Activated CD8-positive, alpha-beta T cell treated with anti-CD3 and anti-CD28 coated beads, Interleukin-2, amount 10 ng/mL, durations not matched to agents 7 days and 5 days (primary cell): ENCODE measurements around the gene RNF20. TPM values are rescaled to one million over a fixed set of nuclear protein-coding genes. Genes with fewer than 3 reads are reported as not detected.
"Not testable (repeated sequence)": the region's sequence is repeated elsewhere in the genome, so short reads cannot be mapped to it uniquely, and the experiment has no call there.

ENCODE experiments used
- ATAC-seq: fragments of 150-1000 bp; cut with Tn5 transposase; one replicate; pipeline ENCODE4 v1.10.0; 2021; ENCODE audit warnings: moderate library complexity
- CTCF ChIA-PET: fragments of 350-600 bp; sonication (Branson Sonifier 250); formaldehyde crosslinking; loops from one replicate; lab custom pipeline; 2021; ENCODE audit warnings: antibody characterized with exemption; lab: Charles Lee
- POLR2A ChIA-PET: fragments of 350-600 bp; sonication (Branson Sonifier 250); formaldehyde crosslinking; loops from one replicate; lab custom pipeline; 2021; ENCODE audit warnings: antibody characterized with exemption; lab: Charles Lee
- DNase-seq: peaks from one replicate; pipeline ENCODE4 v3.0.0-alpha.2; 2020
- H3K27ac Mint-ChIP-seq: one replicate; pipeline ENCODE4 v1.8.0; 2021; ENCODE audit warnings: mild to moderate bottlenecking, mixed read lengths
- H3K27me3 Mint-ChIP-seq: one replicate; pipeline ENCODE4 v1.8.0; 2021; ENCODE audit warnings: low read depth, mixed read lengths
- H3K36me3 Mint-ChIP-seq: one replicate; pipeline ENCODE4 v1.8.0; 2021; ENCODE audit warnings: low read depth, mixed read lengths
- H3K4me1 Mint-ChIP-seq: one replicate; pipeline ENCODE4 v1.8.0; 2021; ENCODE audit warnings: low read depth, mixed read lengths
- H3K4me3 Mint-ChIP-seq: one replicate; pipeline ENCODE4 v1.8.0; 2021; ENCODE audit warnings: mild to moderate bottlenecking, mixed read lengths
- H3K9me3 Mint-ChIP-seq: one replicate; pipeline ENCODE4 v1.8.0; 2022; ENCODE audit warnings: mixed read lengths; ENCODE audit not compliant: insufficient read depth
- total RNA-seq, 2 experiments: library from RNA; stranded (reverse); gene quantifications; one replicate each; pipeline ENCODE4 v1.2.3, GENCODE V29; 2021

The RNF20 gene
- total RNA-seq, 2 experiments from 2014 or later, result 39.9 to 41.3 TPM

- Mint-ChIP-seq H3K27ac (no peak overlapping the region), H3K4me1 (peaks cover 4% of the 10 kb centered on the region), H3K36me3 (no peaks in the 10 kb centered on the region), H3K9me3 (no peaks in the 10 kb centered on the region), H3K27me3 (peaks cover 18% of the 10 kb centered on the region), H3K4me3 (no peak overlapping the region)
- ChIA-PET CTCF (interaction anchor here (1.0 kb wide), 1 partner anchor 19 kb away, joined by 3 read pairs; no protein-coding TSS in a partner anchor), POLR2A (no interaction called here)
- DNase-seq (no peak), ATAC-seq (no peak)
Observed at GRCh38 chr9:101510459-101510858, 23.2 kb upstream of the RNF20 start.

- ATAC-seq (no peak), DNase-seq (no peak)
- H3K27ac Mint-ChIP-seq, result no peak overlapping the region
- H3K4me1 Mint-ChIP-seq, result peaks cover 4% of the 10 kb centered on the region
- H3K4me3 Mint-ChIP-seq, result no peak overlapping the region
- H3K9me3 Mint-ChIP-seq, result no peaks in the 10 kb centered on the region
- POLR2A ChIA-PET, result no interaction called here
- H3K27me3 Mint-ChIP-seq, result peaks cover 18% of the 10 kb centered on the region
- CTCF ChIA-PET, result interaction anchor here (1.0 kb wide), 1 partner anchor 18 kb away, joined by 3 read pairs; no protein-coding TSS in a partner anchor
- H3K36me3 Mint-ChIP-seq, result no peaks in the 10 kb centered on the region
Observed at GRCh38 chr9:101511009-101511408, 22.6 kb upstream of the RNF20 start.

GRCh38 chr9:101512116-101512515 is 21.5 kb upstream of the RNF20 start:
- H3K27ac Mint-ChIP-seq, result no peak overlapping the region
- CTCF ChIA-PET, result no interaction called here

GRCh38 chr9:101513351-101513750 is 20.3 kb upstream of the RNF20 start:
- Mint-ChIP-seq H3K9me3 (no peaks in the 10 kb centered on the region), H3K27me3 (peaks cover 26% of the 10 kb centered on the region), H3K4me3 (no peak overlapping the region), H3K4me1 (peaks cover 4% of the 10 kb centered on the region), H3K27ac (no peak overlapping the region), H3K36me3 (no peaks in the 10 kb centered on the region)
- DNase-seq (no peak), ATAC-seq (no peak)
- ChIA-PET CTCF (interaction anchor here (1.0 kb wide), 1 partner anchor 64 kb away, joined by 3 read pairs; no protein-coding TSS in a partner anchor), POLR2A (no interaction called here)

More at GRCh38 chr9:101512116-101512515, 21.5 kb upstream of the RNF20 start:
- Mint-ChIP-seq H3K4me1 (peaks cover 4% of the 10 kb centered on the region), H3K36me3 (no peaks in the 10 kb centered on the region), H3K9me3 (no peaks in the 10 kb centered on the region), H3K4me3 (no peak overlapping the region), H3K27me3 (peaks cover 23% of the 10 kb centered on the region)
- DNase-seq, result no peak
- POLR2A ChIA-PET, result no interaction called here
- ATAC-seq, result no peak

- Mint-ChIP-seq H3K4me1 (peaks cover 4% of the 10 kb centered on the region), H3K9me3 (no peaks in the 10 kb centered on the region), H3K27ac (no peak overlapping the region), H3K27me3 (peaks cover 26% of the 10 kb centered on the region), H3K4me3 (no peak overlapping the region), H3K36me3 (no peaks in the 10 kb centered on the region)
- CTCF ChIA-PET, result interaction anchor here (1.0 kb wide), 1 partner anchor 65 kb away, joined by 3 read pairs; no protein-coding TSS in a partner anchor
- DNase-seq (no peak), ATAC-seq (no peak)
- POLR2A ChIA-PET, result no interaction called here
Observed at GRCh38 chr9:101514071-101514470, 19.6 kb upstream of the RNF20 start.

GRCh38 chr9:101516655-101517054 is 17.0 kb upstream of the RNF20 start:
- Mint-ChIP-seq H3K27me3 (peaks cover 34% of the 10 kb centered on the region), H3K27ac (no peak overlapping the region)
- no peak for ATAC-seq

GRCh38 chr9:101518489-101518888 is 15.2 kb upstream of the RNF20 start:
- DNase-seq, CTCF ChIA-PET, H3K4me1 Mint-ChIP-seq, ATAC-seq, H3K9me3 Mint-ChIP-seq, POLR2A ChIA-PET, H3K27ac Mint-ChIP-seq, H3K36me3 Mint-ChIP-seq, H3K4me3 Mint-ChIP-seq: not testable (repeated sequence)
- H3K27me3 Mint-ChIP-seq, result peaks cover 33% of the 10 kb centered on the region

More at GRCh38 chr9:101516655-101517054, 17.0 kb upstream of the RNF20 start:
- Mint-ChIP-seq H3K4me1 (peaks cover 10% of the 10 kb centered on the region), H3K4me3 (no peak overlapping the region), H3K9me3 (no peaks in the 10 kb centered on the region), H3K36me3 (no peaks in the 10 kb centered on the region)
- CTCF ChIA-PET, result no interaction called here
- DNase-seq, result no peak
- POLR2A ChIA-PET, result no interaction called here

GRCh38 chr9:101524371-101524770 is 9.3 kb upstream of the RNF20 start:
- POLR2A ChIA-PET, result no interaction called here
- H3K27me3 Mint-ChIP-seq, result peaks cover 21% of the 10 kb centered on the region
- H3K9me3 Mint-ChIP-seq, result no peaks in the 10 kb centered on the region
- no peaks in the 10 kb centered on the region for H3K36me3 Mint-ChIP-seq
- H3K4me1 Mint-ChIP-seq, result peaks cover 9% of the 10 kb centered on the region
- DNase-seq, result no peak
- no peak for ATAC-seq
- H3K4me3 Mint-ChIP-seq, result no peak overlapping the region
- CTCF ChIA-PET, result no interaction called here
- H3K27ac Mint-ChIP-seq, result no peak overlapping the region

- H3K4me3 Mint-ChIP-seq, result no peak overlapping the region
Observed at GRCh38 chr9:101527066-101527465, 6.6 kb upstream of the RNF20 start.

GRCh38 chr9:101528015-101528414 is 5.6 kb upstream of the RNF20 start:
- Mint-ChIP-seq H3K4me1 (peaks cover 3% of the 10 kb centered on the region), H3K27ac (no peak overlapping the region), H3K4me3 (no peak overlapping the region), H3K9me3 (no peaks in the 10 kb centered on the region), H3K27me3 (peaks cover 5% of the 10 kb centered on the region), H3K36me3 (no peaks in the 10 kb centered on the region)
- no peak for DNase-seq
- no peak for ATAC-seq
- ChIA-PET POLR2A (no interaction called here), CTCF (interaction anchor here (2.0 to 2.6 kb wide), 2 partner anchors 69 to 216 kb away, joined by 6 to 8 read pairs; no protein-coding TSS in a partner anchor)

More at GRCh38 chr9:101527066-101527465, 6.6 kb upstream of the RNF20 start:
- DNase-seq (no peak), ATAC-seq (no peak)
- ChIA-PET CTCF (interaction anchor here (2.6 kb wide), 1 partner anchor 68 kb away, joined by 8 read pairs; no protein-coding TSS in a partner anchor), POLR2A (no interaction called here)
- no peak overlapping the region for H3K27ac Mint-ChIP-seq
- H3K9me3 Mint-ChIP-seq, result no peaks in the 10 kb centered on the region
- H3K36me3 Mint-ChIP-seq, result no peaks in the 10 kb centered on the region
- peaks cover under 1% of the 10 kb centered on the region for H3K4me1 Mint-ChIP-seq
- H3K27me3 Mint-ChIP-seq, result peaks cover 10% of the 10 kb centered on the region

- Mint-ChIP-seq H3K9me3 (no peaks in the 10 kb centered on the region), H3K27ac (no peak overlapping the region), H3K4me3 (no peak overlapping the region), H3K4me1 (peaks cover 13% of the 10 kb centered on the region), H3K27me3 (no peaks in the 10 kb centered on the region), H3K36me3 (peaks cover under 1% of the 10 kb centered on the region)
- DNase-seq (peak; percentile 77), ATAC-seq (peak; percentile 24)
- ChIA-PET CTCF (interaction anchor here (0.6 to 3.5 kb wide), 13 partner anchors 19 to 219 kb away, joined by 3 to 38 read pairs (median 6); no protein-coding TSS in a partner anchor), POLR2A (no interaction called here)
Observed at GRCh38 chr9:101530076-101530711, 3.5 kb upstream of the RNF20 start.

- Mint-ChIP-seq H3K4me3 (no peak overlapping the region), H3K4me1 (peaks cover 25% of the 10 kb centered on the region), H3K27me3 (no peaks in the 10 kb centered on the region), H3K36me3 (peaks cover 12% of the 10 kb centered on the region), H3K27ac (no peak overlapping the region), H3K9me3 (no peaks in the 10 kb centered on the region)
- CTCF ChIA-PET, result no interaction called here
- DNase-seq (no peak), ATAC-seq (no peak)
- POLR2A ChIA-PET, result no interaction called here
Observed at GRCh38 chr9:101536351-101536750, 2.7 kb downstream of the RNF20 start.
